ENCODE results near the gene PDK2. TPM values are rescaled to one million over a fixed set of nuclear protein-coding genes. Genes with fewer than 3 reads are reported as not detected.

PDK2 gene
- total and polyA plus RNA-seq, 2 of the 4 experiments (the other 2 are of a cell fraction) = 26.7 to 104 TPM

- TF ChIP-seq MAZ (IDR thresholded peaks at IDR 0.05; ENCODE audit: borderline replicate concordance, low read depth, low read length) = peak; percentile 30; the same call in 1 of the 2 replicates
Observed at GRCh38 chr17:50087246-50087911, 7.8 kb upstream of the PDK2 start (continued).

GRCh38 chr17:50087912-50088405 lies 7.2 kb upstream of the PDK2 start:
- intact Hi-C loops (cut with micrococcal nuclease) = loop anchor here (1.0 kb wide), 3 partner anchors 61 to 227 kb away; no protein-coding TSS in a partner anchor
- TF ChIP-seq USF2 (IDR thresholded peaks at IDR 0.05; ENCODE audit: low read depth, low read length) = no peak
- TF ChIP-seq RAD21 (IDR thresholded peaks at IDR 0.05; ENCODE audit: low read length) = no peak
- no peak for TF ChIP-seq CTCF (conservative IDR thresholded peaks at IDR 0.05; ENCODE audit: low read depth, low read length)
- TF ChIP-seq BHLHE40 (IDR thresholded peaks at IDR 0.05; ENCODE audit: low read depth, low read length) = no peak
- TF ChIP-seq SMC3 (IDR thresholded peaks at IDR 0.05; ENCODE audit: low read depth, low read length) = no peak
- no peak for TF ChIP-seq MAFK (IDR thresholded peaks at IDR 0.05; ENCODE audit: low read depth, low read length)
- TF ChIP-seq POLR2A (IDR thresholded peaks at IDR 0.05; ENCODE audit: low read depth, low read length) = no peak
- no peak for TF ChIP-seq NFE2L2 (IDR thresholded peaks at IDR 0.05; ENCODE audit: low read depth, low read length)
- no peak for TF ChIP-seq FOS (IDR thresholded peaks at IDR 0.05; ENCODE audit: low read depth, low read length)
- TF ChIP-seq MAZ (IDR thresholded peaks at IDR 0.05; ENCODE audit: borderline replicate concordance, low read depth, low read length) = no peak
- no peak for TF ChIP-seq RCOR1 (IDR thresholded peaks at IDR 0.05; ENCODE audit: insufficient replicate concordance, low read length)
- TF ChIP-seq CEBPB (IDR thresholded peaks at IDR 0.05; ENCODE audit: low read depth, low read length) = no peak

More at GRCh38 chr17:50087912-50088405, 7.2 kb upstream of the PDK2 start:
- Histone ChIP-seq H3K9ac (ENCODE audit: low read depth, low read length) (no peak overlapping the region), H3K9me1 (ENCODE audit: insufficient read depth, low read length) (no peaks in the 10 kb centered on the region), H3K36me3 (ENCODE audit: control insufficient read depth, insufficient read depth, low read length) (peaks cover 21% of the 10 kb centered on the region), H2BK120ac (ENCODE audit: low read depth, low read length) (no peak overlapping the region), H3K18ac (ENCODE audit: low read depth, low read length) (no peak overlapping the region), H3K14ac (replicated peaks; ENCODE audit: low read depth, low read length) (no peak overlapping the region), H3K27ac (ENCODE audit: insufficient read depth, low read length) (no peak overlapping the region), H2AFZ (replicated peaks; ENCODE audit: low read length, poor library complexity) (no peak overlapping the region), H3K4ac (ENCODE audit: low read depth, low read length) (no peak overlapping the region), H3K79me1 (ENCODE audit: low read depth in 1 of 2, low read length in 2 of 2) (peaks cover 0 to 10% of the 10 kb centered on the region in 2 experiments; a peak in 1 of 4 replicates), H3K56ac (ENCODE audit: extremely low read depth, insufficient read depth, low read length) (no peak overlapping the region), H2BK15ac (ENCODE audit: low read depth, low read length) (no peak overlapping the region), H4K91ac (ENCODE audit: insufficient read depth, low read depth, low read length) (no peak overlapping the region), H3K27me3 (ENCODE audit: control insufficient read depth, insufficient read depth, low read length) (no peaks in the 10 kb centered on the region), H3K4me1 (ENCODE audit: control insufficient read depth, insufficient read depth, low read length) (no peaks in the 10 kb centered on the region), H3K4me2 (ENCODE audit: low read depth, low read length) (no peak overlapping the region), H3K23ac (ENCODE audit: low read depth, low read length) (no peak overlapping the region), H4K5ac (ENCODE audit: low read depth, low read length) (no peak overlapping the region), H2BK5ac (ENCODE audit: low read depth, low read length, poor library complexity, severe bottlenecking) (no peak overlapping the region), H2AK5ac (ENCODE audit: low read depth, low read length) (0 out of 2 replicates have a peak overlapping the region, but pooled peaks have one; percentile 35), H2BK20ac (ENCODE audit: low read depth, low read length) (no peak overlapping the region), H2AK9ac (replicated peaks; ENCODE audit: low read depth, low read length, poor library complexity) (no peak overlapping the region), H4K8ac (ENCODE audit: low read depth in 2 of 2, low read length in 2 of 2) (no peak overlapping the region), H3K9me3 (ENCODE audit: control insufficient read depth, insufficient read depth, low read length) (no peaks in the 10 kb centered on the region), H3K4me3 (ENCODE audit: insufficient read depth, low read depth, low read length) (no peak overlapping the region), H4K20me1 (ENCODE audit: insufficient read depth, low read length) (peaks cover 6% of the 10 kb centered on the region)
- ATAC-seq (ENCODE audit: low read depth) = no peak
- CTCF ChIA-PET = interaction anchor here (0.6 to 2.0 kb wide), 8 partner anchors 12 to 1053 kb away, joined by 3 to 11 read pairs (median 5); no protein-coding TSS in a partner anchor
- no peak for DNase-seq
- WGBS, 2 experiments (ENCODE audit: extremely low coverage in 2 of 2, insufficient read length in 1 of 2) = 89% methylated on average over 10 of the region's 19 CpGs; no CpG with 5 or more reads in 1 of the 2 experiments
- dilution Hi-C loops (cut with HindIII; ENCODE audit: low sequenced_read_pairs, unreplicated experiment) (no loop called here), in situ Hi-C loops (cut with MboI; ENCODE audit: low sequenced_read_pairs) (loop anchor here (5.0 kb wide), 2 partner anchors 61 to 226 kb away; no protein-coding TSS in a partner anchor)
- POLR2A ChIA-PET (ENCODE audit: unreplicated experiment) = no interaction called here
- BruUV-seq (replicated peaks) = no TSS peak
